Activated CD4-positive, CD25-positive, alpha-beta regulatory T cell treated with anti-CD3 and anti-CD28 coated beads, Interleukin-2, amount 50 U/mL, for 24 hours (primary cell): Measurements from ENCODE around the gene POR.
"Not testable (repeated sequence)": the region's sequence is repeated elsewhere in the genome, so short reads cannot be mapped to it uniquely, and the experiment has no call there.

Experiments used
- ATAC-seq, 2 donors: fragments of 150-1000 bp; cut with Tn5 transposase; one replicate each; pipeline ENCODE4 v1.10.0; 2021; ENCODE audit warnings: mild to moderate bottlenecking in 1 of 2, moderate library complexity in 1 of 2

Gene POR

DNA sequence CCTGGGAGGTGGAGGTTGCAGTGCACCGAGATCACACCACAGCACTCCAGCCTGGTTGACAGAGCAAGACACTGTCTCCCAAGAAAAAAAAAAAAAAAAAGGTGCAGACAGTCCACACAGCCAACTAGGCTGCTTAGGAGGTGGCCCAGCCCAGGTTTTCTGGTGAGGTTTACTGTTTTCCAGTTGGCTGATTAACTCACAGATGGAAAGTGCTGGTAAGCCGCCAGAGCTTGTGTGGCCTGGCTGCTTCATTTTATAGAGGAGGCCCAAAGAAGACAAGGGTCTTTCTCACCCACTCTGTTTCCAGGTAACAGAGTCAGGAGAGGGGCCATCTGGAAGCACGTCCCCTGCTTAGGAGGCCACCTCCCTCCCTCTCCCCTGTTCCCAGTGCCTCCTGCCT lies 29.9 kb upstream of the POR start:
- no peak for ATAC-seq

DNA sequence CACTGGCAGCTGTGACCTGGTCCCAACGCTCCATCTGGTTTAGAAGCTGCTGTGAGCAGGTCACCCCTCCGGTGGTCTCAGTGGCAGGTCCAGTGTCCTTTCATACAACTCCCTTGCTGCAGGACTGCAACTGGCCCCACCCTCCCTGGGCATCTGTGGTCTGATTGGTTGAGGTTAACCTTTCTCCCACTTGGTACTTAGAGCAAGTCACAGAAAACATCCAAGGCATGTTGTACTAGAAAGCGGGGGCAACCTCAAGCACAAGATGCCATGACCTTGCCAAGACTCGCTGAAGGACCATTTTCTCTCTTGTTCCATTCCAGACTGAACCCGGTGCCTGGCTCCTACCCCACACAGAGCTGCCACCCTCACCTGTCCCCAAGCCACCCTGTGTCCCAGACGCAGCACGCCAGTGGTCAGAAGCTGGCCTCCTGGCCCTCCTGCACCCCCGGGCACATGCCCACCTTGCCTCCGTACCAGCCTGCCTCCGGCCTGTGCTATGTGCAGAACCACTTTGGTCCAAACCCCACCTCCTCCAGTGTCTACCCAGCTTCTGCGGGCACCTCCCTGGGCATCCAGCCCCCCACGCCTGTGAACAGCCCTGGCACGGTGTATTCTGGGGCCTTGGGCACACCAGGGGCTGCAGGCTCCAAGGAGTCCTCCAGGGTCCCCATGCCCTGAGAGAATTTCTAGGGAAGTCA lies 27.1 kb upstream of the POR start:
- ATAC-seq, result no peak

DNA sequence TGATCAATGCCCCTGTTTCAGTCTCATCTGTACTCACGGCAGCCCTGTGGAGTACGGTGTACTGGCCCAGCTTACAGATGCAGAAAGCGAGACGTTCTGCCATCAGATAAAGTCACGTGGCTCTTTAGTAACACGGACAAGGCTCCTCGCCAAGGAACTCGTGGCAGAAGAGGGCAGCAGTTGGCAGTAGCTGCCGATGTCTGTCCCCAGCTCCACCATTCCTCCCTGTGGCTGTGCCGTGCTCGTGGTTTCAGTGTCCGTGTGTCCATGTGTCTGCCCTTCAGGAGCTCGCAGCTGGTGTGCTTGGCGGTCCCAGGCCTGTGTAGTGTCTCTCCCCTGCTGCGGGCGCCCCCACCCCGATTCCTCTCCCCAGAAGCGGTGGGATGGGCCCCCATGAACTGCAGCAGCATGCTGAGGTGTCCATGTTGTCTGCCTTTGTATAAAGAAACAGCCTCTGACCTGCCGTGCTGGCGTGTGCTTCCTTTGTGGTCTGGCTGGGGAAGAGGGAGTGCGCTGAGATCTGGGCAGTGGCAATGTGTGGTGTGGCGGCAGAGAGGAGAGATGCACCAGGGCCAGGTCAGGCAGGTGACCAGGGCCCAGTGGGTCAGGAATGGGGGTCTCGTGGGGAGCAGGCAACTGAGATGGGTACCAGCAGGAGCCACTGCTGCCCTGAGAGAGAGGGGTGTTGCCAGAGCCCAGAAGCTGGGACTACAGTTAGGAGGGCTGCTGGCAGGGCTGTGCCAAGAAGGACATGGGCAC lies 26.3 kb upstream of the POR start:
- ATAC-seq, result no peak

DNA sequence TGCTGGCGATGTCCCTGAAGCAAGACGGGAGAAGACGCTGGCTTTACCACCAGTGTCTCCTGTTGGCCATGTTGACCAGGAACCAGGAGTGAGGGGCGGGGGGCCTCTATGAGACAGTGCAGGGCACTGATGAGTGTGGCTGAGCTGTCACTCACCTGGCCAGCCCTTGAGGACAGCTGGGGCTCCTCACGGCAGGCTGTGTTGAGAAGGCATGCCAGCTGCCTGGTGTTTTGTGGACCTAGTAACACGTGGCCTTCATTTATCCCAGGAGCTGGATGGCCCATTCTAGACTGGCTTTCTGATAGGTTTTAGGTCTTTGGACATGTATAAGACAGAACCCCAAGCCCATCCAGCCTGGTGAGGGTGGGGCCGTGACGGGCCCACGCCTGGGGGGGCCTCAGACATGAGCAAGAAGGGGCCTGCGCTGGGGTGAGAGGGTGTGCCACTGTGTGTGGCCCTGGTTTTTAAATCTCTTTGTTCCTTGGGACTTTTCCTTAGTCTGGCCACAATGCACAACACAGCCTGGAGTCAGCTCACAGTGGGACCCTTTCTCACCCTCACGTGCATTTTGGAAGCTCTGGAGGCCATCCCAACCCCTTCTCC lies 25.6 kb upstream of the POR start:
- no peak for ATAC-seq

DNA sequence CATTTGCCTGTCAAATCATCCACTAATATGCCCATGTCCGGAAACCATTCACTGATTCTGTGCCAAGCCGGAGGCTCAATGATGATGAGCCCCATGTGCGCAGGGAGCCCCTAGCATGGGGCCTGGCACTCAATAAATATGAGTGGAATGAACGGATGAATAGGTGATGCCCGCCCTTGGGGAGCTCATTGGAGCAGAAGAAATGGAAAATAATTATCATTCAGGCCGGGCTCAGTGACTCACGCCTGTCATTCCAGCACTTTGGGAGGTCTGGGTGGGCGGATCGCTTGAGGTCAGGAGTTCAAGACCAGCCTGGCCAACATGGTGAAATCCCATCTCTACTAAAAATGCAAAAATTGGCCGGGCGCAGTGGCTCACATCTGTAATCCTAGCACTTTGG lies 25.1 kb upstream of the POR start:
- no peak for ATAC-seq

DNA sequence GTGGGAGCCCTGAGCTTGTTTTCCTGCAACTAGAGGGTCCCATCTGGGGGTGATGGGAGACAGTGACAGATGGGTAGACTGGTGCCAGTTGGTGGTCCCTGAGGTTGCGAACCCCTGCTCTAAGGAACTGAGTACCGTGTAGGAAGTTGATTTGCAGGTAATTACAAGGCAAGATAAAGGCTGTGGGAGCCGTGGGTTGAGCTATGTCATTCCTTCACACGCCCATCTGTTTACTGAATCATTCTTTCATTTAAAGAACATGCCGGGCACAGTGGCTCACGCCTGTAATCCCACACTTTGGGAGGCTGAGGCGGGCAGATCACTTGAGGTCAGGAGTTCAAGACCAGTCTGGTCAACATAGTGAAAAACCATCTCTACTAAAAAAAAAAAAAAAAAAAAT lies 23.7 kb upstream of the POR start:
- not testable (repeated sequence) for ATAC-seq

DNA sequence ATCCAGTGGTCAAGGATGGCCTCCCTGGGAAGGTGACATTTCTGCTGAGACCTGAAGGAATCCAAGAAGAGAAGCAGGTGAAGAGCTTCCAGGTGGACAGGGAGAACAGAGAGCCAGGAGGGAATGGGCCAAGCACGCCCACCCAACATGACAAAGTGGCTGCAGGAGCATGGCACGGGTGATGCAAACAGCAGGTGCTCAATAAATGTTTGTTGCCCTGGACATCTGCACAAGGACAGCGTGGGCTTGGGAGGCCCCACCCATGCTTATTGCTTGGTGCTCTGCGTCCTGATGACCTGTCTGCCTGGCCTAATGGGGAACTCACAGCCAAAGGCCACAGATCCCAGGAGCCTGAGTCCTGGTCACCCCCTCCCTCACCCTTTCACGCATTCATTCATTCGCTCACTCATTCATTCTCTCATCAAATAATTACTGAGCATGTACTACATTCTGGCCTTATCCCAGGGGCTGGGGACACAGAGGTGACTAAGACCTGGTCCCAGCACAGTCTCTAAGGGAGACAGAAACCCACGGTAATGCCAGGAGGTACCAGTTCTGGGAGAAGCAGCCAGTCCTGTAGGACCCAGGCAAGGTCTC lies 23.0 kb upstream of the POR start:
- ATAC-seq, result no peak

DNA sequence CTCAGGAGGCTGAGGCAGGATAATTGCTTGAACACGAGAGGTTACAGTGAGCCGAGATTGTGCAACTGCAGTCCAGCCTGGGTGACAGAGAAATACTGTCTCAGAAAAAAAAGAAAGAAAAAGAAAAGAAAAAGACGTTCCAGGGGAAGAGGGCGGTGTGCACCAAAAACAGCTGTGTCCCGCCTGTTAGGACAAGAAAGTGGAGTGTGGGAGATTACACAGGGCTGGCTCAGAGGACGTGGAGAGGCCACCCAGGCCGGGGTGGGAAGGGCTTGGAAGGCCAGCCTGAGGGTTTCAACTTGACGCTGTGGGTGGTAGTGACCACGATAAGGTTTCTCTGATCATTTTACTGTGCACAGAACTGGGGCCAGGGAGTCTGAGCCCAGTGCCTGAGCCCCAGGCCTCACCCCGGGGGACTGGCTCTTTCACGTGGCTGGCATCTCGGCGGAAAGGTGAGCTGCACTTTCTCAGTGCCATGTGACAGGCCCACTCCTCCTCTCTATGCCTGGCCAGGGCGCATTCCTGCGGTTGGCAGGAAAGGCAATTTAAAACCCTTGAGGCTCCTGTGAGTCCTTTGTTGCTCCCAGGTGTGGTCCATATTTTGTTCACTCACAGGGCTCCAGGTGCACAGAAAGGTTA lies 22.2 kb upstream of the POR start:
- no peak for ATAC-seq

DNA sequence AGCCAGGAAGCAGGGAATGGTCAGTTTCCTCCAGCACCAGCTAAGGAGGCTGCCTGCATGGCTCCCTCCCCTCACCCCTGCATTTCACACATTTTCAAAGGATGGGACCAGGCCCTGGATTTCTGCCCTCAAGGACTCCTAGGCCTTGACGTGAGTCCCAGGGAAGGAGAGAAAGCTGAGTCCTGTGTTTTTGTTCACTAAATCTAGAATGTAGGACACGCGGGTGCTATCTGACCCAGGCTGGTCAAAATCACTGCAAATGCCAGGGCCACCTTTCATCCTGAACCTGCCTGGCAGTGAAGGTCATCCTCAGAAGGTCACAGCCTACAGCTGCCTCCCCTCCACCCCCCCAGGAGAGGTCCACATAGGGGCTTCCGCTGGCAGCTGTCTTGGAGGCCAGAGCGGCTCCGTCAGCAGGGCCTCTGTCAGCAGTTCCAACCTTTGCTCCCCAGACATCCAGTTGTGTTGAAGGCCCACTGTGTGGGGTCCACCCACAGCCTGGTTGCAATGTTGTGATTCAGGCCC lies 18.1 kb upstream of the POR start:
- ATAC-seq, result no peak

DNA sequence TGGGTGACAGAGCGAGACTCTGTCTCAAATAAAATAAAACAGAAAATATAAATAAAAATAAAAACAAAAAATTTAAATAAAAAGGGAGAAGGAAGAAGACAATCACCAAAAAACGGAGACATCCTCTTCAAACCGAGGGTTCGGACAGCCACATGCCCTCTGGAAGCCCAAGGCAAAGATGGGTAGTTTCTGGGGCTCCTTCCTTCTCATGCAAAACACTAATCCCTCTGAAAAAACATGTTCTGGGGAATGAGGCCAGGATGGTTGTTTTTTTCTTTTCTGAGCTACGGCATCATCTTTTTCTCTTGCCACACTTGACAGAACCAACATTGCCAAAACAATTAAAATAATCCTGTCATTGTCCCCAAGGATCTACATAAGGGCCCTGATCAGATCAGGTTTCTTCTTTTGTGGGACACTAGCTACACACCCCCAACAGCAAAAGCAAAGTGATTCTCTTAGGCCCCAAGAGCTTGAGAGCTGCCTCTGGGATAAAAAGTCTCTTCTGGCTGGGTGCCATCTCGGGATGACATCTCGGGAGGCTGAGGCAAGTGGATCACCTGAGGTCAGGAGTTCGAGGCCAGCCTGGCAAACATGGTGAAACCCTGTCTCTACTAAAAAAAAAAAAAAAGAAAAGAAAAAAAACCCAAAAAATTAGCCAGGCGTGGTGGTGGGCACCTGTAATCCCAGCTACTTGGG lies 14.2 kb upstream of the POR start:
- no peak for ATAC-seq

DNA sequence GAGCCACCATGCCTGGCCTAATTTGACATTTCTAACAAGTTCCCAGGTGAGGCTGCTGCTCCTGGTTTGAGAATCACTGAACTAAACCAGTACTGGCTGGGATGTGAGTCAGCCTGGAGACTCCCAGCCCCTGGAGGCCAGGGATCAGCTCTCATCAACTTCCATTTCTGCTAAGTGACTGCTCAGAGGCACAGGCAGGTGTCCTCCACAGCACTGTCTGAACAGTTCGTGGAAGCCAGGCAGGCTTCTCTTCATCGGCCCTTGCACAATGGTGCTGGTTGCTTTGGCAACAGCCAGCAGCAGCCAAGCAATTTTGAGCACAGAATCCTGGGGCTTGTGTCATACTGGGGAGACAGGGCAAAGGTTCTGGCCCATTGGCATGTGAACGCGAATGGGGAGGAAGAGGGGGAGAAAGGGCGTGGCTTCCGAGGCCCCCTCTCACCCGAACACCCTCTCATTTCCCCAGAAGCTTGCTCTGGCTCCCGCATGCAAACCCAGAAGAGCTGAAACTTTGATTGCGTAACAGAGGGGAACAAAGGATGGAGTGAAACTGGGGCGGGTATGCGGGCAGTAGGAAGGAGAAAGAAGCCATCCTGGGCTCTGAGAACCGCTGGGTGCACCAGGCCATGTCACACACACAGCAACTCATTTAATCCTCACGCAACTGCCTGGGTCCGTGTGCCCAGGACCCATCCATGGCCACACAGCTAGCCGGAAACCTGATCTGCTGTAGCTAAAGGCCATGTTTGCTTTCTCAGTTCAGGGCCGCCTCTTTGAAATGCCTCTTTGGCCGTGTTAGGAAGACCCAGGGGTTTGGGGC lies 9.0 kb upstream of the POR start:
- ATAC-seq, result no peak

DNA sequence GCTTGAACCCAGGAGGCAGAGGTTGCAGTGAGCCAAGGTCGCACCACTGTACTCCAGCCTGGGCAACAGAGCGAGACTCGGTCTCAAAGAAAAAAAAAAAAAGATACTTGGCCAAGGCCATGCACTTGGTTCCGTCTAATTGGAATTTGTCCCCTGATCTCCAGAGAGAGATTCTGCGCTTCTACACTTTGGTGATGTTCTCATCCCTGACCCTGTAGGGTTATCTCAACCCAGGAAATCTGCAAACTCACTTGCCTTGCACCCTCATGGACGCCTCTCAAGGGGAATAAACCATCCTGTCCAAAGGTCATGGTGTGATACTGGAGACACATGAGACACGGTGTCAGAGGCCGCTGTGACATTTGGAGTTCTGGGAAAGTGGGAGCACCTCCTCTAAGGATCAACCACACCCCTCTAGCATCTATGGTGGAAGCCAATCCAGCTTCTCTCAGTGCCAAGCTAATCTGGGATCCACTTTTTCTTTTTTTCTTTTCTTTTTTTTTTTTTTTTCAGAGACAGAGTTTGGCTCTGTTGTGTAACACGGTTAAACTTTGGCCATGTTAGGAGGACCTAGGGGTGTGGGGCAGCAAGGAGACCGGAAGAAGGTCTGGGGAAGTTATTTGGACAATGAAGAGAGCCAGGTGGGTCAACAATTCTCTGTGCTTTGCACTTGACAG lies 7.8 kb upstream of the POR start:
- ATAC-seq, result no peak

DNA sequence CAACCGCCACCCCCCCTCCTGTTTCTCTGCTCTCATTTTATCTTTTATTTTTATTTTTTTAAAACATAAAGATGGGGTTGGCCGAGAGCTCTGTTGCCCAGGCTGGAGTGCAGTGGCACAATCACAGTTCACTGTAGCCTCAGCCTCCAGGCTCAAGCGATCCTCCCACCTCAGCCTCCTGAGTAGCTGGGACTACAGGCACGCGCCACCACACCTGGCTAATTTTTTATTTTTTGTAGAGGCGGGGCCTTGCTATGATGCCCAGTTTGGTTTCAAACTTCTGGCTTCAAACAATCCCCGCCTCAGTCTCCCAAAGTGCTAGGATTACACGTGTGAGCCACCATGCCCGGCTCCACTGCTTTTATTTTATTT lies 7.3 kb upstream of the POR start:
- ATAC-seq, result not testable (repeated sequence)

DNA sequence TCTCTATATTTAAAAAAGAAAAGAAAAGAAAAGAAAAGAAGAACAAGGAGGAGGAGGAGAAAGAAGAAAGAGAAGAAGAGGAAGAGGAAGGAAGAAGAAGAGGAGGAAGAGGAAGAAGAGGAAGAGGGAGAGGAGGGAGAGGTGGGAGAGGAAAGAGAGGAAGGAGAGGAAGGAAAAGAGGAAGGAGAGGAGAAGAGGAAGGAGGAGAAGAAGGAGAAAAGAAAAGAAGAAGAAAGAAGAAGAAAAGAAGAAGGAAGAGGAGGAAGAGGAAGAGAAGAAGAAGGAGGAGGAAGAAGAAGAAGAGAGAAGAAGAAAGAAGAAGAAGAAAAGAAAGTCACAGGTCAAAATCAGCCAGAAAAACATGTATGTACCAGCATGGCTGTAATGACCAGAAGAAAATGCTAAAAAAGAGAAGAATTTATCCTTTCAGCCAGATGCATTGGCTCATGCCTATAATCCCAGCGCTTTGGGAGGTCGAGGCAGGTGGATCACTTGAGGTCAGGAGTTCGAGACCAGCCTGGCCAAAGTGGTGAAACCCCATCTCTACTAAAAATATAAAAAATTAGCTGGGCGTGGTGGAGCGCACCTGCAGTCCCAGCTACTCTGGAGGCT lies 5.3 kb upstream of the POR start:
- no peak for ATAC-seq

DNA sequence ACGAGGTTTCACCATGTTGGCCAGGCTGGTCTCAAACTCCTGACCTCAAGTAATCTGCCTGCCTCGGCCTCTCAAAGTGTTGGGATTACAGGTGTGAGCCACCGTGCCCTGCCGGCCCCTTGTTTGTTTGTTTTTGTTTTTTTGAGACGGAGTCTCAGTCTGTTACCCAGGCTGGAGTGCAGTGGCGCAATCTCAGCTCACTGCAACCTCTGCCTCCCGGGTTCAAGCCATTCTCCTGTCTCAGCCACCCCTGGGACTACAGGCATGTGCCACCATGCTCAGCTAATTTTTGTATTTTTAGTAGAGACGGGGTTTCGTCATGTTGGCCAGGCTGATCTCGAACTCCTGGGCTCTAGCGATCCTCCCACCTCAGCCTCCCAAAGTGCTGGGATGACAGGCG lies 3.8 kb upstream of the POR start:
- ATAC-seq, result not testable (repeated sequence)

DNA sequence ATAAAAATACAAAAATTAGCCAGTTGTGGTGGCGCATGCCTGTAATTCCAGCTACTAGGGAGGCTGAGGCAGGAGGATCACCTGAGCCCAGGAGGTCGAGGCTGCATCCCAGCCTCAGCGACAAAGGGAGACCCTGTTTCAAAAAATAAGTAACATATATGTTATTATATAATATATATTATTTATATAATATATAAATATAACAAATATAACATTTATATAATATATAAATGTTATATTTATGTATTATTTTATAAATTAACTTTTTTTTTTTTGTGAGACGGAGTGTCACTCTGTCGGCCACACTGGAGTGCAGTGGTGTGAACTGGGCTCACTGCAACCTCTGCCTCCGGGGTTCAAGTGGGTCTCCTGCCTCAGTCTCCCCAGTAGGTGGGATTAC lies 1.5 kb upstream of the POR start:
- no peak for ATAC-seq

DNA sequence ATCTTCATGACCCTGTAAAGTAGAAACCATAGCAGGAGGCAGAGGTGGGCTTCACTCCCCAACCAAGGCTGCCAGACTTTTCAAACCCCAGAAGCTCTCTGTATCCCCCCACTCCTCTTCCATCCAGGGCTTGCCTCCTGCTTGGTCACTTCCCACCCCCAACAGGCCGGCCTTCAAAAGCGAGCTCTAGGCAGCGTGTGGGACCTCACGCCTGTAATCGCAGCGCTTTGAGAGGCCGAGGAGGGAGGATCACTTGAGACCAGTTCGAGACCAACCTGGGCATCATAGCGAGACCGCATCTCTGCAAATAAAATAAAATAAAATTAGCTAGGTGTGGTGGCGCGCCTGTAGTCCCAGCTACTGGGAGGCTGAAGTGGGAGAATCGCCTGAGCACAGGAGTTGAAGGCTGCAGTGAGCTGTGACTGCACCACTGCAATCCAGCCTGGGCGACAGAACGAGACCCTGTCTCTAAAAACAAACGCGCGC lies 743 bp upstream of the POR start:
- ATAC-seq, result no peak

DNA sequence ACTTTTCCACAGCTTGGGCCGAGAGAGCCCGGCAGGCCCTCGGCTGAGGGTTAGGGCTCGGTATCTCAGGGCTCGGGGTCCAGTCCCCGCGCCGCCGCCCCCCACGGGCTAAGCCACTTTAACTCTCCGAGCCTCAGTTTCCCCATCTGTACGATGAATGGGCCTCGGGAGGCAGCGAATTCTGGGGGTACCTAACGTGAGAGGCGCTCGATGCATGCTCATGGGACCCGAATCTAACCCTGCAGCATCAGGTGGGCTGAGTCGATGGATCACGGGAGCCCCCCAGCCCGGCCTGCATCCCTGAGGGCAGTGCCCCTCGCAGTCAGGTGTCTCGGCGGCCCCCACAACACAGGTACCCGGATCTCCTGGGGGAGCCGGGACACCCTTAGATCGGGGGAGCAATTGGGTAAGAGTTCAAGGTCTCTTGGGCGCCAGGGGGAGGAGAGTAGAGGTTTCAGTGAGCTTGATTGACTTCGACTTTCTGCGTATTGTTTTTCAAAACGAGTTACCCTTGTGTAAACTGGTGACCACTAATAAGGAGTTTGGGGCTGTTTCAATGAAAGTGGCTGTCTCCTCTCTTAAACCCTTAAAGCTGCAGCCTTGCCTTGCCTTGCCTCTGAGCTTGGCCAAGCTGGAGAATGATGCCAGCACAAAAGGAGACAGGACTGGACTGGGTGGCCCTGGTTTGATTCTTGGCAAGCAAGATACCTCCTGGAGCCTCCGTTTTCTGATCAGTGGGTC lies 631 bp downstream of the POR start:
- no peak for ATAC-seq

DNA sequence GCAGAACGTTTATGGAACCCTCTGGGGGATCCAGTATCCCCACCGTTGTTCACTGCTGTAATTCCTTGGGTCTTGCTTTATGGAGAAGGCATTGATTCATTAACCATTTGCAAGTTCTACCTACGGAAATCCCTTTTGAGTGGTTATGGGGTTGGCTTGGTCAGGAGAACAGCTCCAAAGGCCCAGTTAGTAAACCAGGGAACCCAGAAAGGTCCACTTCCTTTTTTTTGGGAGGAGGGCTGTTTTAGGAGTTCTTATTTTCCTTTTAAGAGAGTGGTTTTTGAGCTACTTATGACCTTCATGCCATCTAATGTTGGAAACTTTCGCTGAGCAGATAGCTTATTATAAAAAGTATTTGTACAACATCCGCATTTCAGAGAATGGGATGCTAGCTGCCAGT lies 1.3 kb downstream of the POR start:
- ATAC-seq, result no peak
